ELR (cell line): ENCODE results near the gene RBM33.

ENCODE experiments used
- DNase-seq: peaks from one replicate; pipeline ENCODE4 v3.0.0-alpha.2; 2015; ENCODE audit warnings: low read depth

RBM33 gene

GRCh38 chr7:155750255-155751125 is 106.0 kb downstream of the RBM33 start:
- no peak for DNase-seq

- no peak for DNase-seq
Measured at GRCh38 chr7:155751409-155751808, 106.9 kb downstream of the RBM33 start.

GRCh38 chr7:155752756-155753445 is 108.4 kb downstream of the RBM33 start:
- no peak for DNase-seq

- peak; percentile 8 for DNase-seq
Measured at GRCh38 chr7:155753446-155753965, 109.0 kb downstream of the RBM33 start.

- DNase-seq, result no peak
Measured at GRCh38 chr7:155754165-155754564, 109.7 kb downstream of the RBM33 start.

GRCh38 chr7:155755026-155755425 is 110.6 kb downstream of the RBM33 start:
- DNase-seq, result no peak

GRCh38 chr7:155756322-155756721 is 111.9 kb downstream of the RBM33 start:
- DNase-seq, result no peak

- no peak for DNase-seq
Measured at GRCh38 chr7:155758348-155758747, 113.9 kb downstream of the RBM33 start.

- no peak for DNase-seq
Measured at GRCh38 chr7:155759740-155760430, 115.4 kb downstream of the RBM33 start.

GRCh38 chr7:155761162-155761561 is 116.7 kb downstream of the RBM33 start:
- DNase-seq, result no peak

- no peak for DNase-seq
Measured at GRCh38 chr7:155762036-155762435, 117.6 kb downstream of the RBM33 start.

- no peak for DNase-seq
Measured at GRCh38 chr7:155762655-155763054, 118.2 kb downstream of the RBM33 start.

GRCh38 chr7:155763122-155763521 is 118.7 kb downstream of the RBM33 start:
- no peak for DNase-seq

GRCh38 chr7:155763691-155764437 is 119.4 kb downstream of the RBM33 start:
- DNase-seq, result peak; percentile 8

GRCh38 chr7:155764438-155764793 is 120.0 kb downstream of the RBM33 start:
- DNase-seq, result no peak

- no peak for DNase-seq
Measured at GRCh38 chr7:155765458-155765857, 121.0 kb downstream of the RBM33 start.

- DNase-seq, result no peak
Measured at GRCh38 chr7:155766386-155766785, 121.9 kb downstream of the RBM33 start.

GRCh38 chr7:155766966-155767916 is 122.8 kb downstream of the RBM33 start:
- DNase-seq, result no peak

- no peak for DNase-seq
Measured at GRCh38 chr7:155769701-155770100, 125.2 kb downstream of the RBM33 start.

- DNase-seq, result no peak
Measured at GRCh38 chr7:155770241-155770640, 125.8 kb downstream of the RBM33 start.

GRCh38 chr7:155773531-155773930 is 129.1 kb downstream of the RBM33 start:
- DNase-seq, result no peak
